AG10803 (cell line): Measurements from ENCODE around the gene NLRP8.
"Not testable (repeated sequence)": the region's sequence is repeated elsewhere in the genome, so short reads cannot be mapped to it uniquely, and the experiment has no call there.

ENCODE experiments used
- DNase-seq: peaks from one replicate; pipeline ENCODE4 v3.0.0; 2010; ENCODE audit warnings: low read depth
- H3K4me3 ChIP-seq: 2 replicates; pipeline ENCODE4 v1.5.1; 2011; ENCODE audit warnings: mild to moderate bottlenecking, low read length, control low read depth
- CTCF ChIP-seq: conservative IDR thresholded peaks from 2 replicates; pipeline ENCODE4 v1.5.1; 2011; ENCODE audit warnings: mild to moderate bottlenecking, low read length, control low read depth, inconsistent platforms

The NLRP8 gene

GRCh38 chr19:55980415-55980814 is 32.8 kb downstream of the NLRP8 start:
- H3K4me3 ChIP-seq, result no peak overlapping the region
- no peak for DNase-seq
- no peak for TF ChIP-seq CTCF

GRCh38 chr19:55985254-55985653 is 37.6 kb downstream of the NLRP8 start:
- DNase-seq, result no peak
- H3K4me3 ChIP-seq, result no peak overlapping the region
- no peak for TF ChIP-seq CTCF

GRCh38 chr19:55986487-55986886 is 38.9 kb downstream of the NLRP8 start, which contains the start of gene NLRP5:
NLRP5 (plus strand) TSS chr19:55986775.
- no peak for DNase-seq
- no peak within 1 kb of the TSS for H3K4me3 ChIP-seq
- TF ChIP-seq CTCF, result no peak

- TF ChIP-seq CTCF, result no peak
- no peak overlapping the region for H3K4me3 ChIP-seq
- DNase-seq, result no peak
Measured at GRCh38 chr19:55990831-55991230, 43.2 kb downstream of the NLRP8 start.

GRCh38 chr19:55993492-55993891 is 45.9 kb downstream of the NLRP8 start:
- no peak overlapping the region for H3K4me3 ChIP-seq
- no peak for TF ChIP-seq CTCF
- no peak for DNase-seq

GRCh38 chr19:56014765-56015164 is 67.1 kb downstream of the NLRP8 start:
- DNase-seq, result no peak
- no peak for TF ChIP-seq CTCF
- H3K4me3 ChIP-seq, result no peak overlapping the region

DNA sequence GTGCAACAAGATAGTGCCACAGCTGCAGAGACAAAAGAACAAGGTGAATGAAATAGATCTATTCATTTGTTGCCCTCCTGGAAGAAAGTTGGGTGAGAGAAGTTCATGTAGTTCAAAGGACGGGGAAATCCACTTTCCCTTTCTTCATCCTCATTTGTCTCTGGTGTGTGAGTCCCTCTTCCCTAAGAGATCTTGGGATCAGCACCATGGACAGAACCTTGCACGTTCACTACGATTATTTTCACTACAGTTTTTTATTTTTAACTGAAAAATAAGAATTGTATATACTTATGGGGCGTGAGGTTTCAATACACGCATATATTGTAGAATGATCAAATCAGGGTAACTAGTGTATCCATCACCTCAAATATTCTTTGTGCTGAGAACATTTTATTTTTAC is 68.1 kb downstream of the NLRP8 start:
- TF ChIP-seq CTCF, result no peak
- DNase-seq, result no peak
- H3K4me3 ChIP-seq, result no peak overlapping the region

DNA sequence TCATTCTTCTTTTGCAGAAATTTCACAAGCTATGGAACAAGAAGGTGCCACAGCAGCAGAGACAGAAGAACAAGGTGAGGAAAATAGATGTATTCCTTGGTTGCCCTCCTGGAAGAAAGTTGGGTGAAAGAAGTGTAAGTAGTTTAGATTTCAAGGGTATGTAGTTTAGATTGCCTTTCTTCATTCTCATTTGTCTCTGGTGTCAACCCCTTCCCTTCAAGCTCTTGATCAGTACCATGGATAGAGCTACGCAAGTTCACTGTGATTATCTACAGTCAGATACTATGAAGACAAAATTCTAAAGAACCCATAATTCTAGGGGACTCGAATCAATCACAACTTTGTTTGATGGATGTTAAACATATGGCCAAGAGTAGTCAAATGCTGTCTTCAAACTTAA is 71.7 kb downstream of the NLRP8 start:
- not testable (repeated sequence) for H3K4me3 ChIP-seq, DNase-seq

- H3K4me3 ChIP-seq, DNase-seq: not testable (repeated sequence)
Measured at GRCh38 chr19:56020355-56020975, 72.8 kb downstream of the NLRP8 start.
